Calu3 (cell line): Measurements from ENCODE around the gene SLC27A1. TPM values are rescaled to one million over a fixed set of nuclear protein-coding genes. Genes with fewer than 3 reads are reported as not detected.

Experiments used
- BruUV-seq: library from RNA; stranded (reverse); fragments of 400-500 nt; replicated peaks from 2 replicates; lab custom pipeline; 2021; lab: Mats Ljungman, UMichigan
- CTCF ChIA-PET: fragments of 300-600 bp; sonication (Branson Sonifier 250); formaldehyde crosslinking; loops from one replicate; lab custom pipeline; 2022; ENCODE audit warnings: antibody characterized with exemption; lab: Charles Lee
- DNase-seq: peaks from one replicate; pipeline ENCODE4 v3.0.0; 2022
- H3K27ac Mint-ChIP-seq: one replicate; pipeline ENCODE4 v1.8.0; 2022; ENCODE audit warnings: mixed read lengths; ENCODE audit not compliant: unreplicated experiment
- H3K27me3 Mint-ChIP-seq: one replicate; pipeline ENCODE4 v1.8.0; 2022; ENCODE audit warnings: mixed read lengths; ENCODE audit not compliant: unreplicated experiment
- H3K36me3 Mint-ChIP-seq: one replicate; pipeline ENCODE4 v1.8.0; 2022; ENCODE audit warnings: mild to moderate bottlenecking, moderate library complexity, mixed read lengths; ENCODE audit not compliant: insufficient read depth, unreplicated experiment
- H3K4me1 Mint-ChIP-seq: one replicate; pipeline ENCODE4 v1.8.0; 2022; ENCODE audit warnings: mild to moderate bottlenecking, low read depth, mixed read lengths; ENCODE audit not compliant: unreplicated experiment
- H3K4me3 Mint-ChIP-seq: one replicate; pipeline ENCODE4 v1.8.0; 2022; ENCODE audit warnings: mild to moderate bottlenecking, low read depth, moderate library complexity, mixed read lengths; ENCODE audit not compliant: unreplicated experiment
- H3K9me3 Mint-ChIP-seq: one replicate; pipeline ENCODE4 v1.8.0; 2022; ENCODE audit warnings: low read depth, mixed read lengths; ENCODE audit not compliant: unreplicated experiment
- intact Hi-C: fragments of 100-400 bp; cut with micrococcal nuclease; formaldehyde crosslinking; loops from one replicate; pipeline ENCODE4 v1.10.0; 2022; ENCODE audit not compliant: unreplicated experiment
- total RNA-seq: library from RNA; stranded (reverse); gene quantifications from 2 replicates; pipeline ENCODE4 v1.2.3, GENCODE V29; 2022
- TF ChIP-seq, protein P1 (sequence below): fragments of 200-600 bp; IDR thresholded peaks from one replicate; pipeline ENCODE4 v1.8.0; 2022; ENCODE audit warnings: antibody characterized with exemption; ENCODE audit not compliant: unreplicated experiment

Gene SLC27A1
- total RNA-seq, 1 experiment from 2014 or later: 42.5 TPM

DNA sequence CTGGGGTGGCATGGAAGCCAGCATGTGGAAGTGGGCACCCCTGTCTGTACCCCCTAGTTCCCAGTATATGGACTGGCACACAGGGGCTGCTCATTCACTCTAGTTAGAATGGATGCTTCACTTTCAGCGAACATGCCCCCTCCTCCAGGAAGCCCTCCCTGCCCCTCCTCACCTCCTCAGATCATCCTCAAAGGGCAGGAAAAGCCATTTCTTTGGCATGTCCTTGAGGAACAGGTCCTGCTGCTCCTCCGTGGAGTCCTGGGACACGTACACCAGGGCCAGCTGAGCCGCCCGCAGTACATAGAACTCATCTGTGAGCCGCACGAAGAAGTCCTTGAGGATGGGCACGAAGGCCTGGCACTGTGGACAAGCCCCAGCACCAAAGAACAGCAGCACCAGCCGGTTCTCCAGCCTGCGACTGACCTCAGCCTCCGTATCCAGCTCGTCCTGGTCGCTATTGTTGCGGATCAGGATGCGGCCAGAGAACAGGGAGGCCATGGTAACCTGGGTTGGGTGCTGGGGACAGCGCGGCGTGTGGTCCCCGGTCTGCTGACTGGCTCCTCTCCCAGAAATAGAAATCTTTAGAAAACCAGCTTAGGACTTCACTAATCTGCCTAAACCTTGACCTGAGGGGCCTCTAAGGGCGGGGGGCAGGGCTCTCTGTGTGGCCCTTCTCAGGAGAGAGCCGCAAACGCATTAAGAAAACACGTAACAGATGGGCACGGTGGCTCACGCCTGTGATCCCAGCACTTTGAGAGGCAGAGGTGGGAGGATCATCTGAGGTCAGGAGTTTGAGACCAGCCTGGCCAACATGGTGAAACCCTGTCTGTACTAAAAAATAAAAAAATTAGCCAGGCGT lies 9.7 kb upstream of the SLC27A1 start, which contains the start of gene NXNL1:
NXNL1 (minus strand) TSS at position 555 of the 859 bp plus-strand sequence; CDS start at position 498, 57 bp downstream.
- CTCF ChIA-PET: no interaction called here

DNA sequence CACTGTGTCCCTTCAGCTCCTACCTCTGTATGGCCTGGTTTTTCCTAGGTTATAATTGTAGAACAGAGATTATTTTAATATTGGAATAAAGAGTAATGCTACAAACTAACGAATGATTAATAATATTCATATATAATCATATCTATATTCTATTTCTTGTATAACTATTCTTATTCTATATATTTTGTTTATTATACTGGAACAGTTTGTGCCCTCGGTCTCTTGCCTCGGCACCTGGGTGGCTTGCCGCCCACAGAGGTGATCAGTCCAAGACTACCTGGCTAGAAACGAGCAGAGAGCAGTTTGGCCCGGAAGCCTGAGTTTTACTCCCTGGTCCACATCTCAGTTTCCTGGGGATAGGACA lies 3.9 kb upstream of the SLC27A1 start:
- Mint-ChIP-seq H3K4me1 (peaks cover 11% of the 10 kb centered on the region), H3K9me3 (no peaks in the 10 kb centered on the region), H3K27ac (no peak overlapping the region), H3K27me3 (no peaks in the 10 kb centered on the region), H3K4me3 (no peak overlapping the region), H3K36me3 (peaks cover 29% of the 10 kb centered on the region)
- DNase-seq: no peak
- CTCF ChIA-PET: interaction anchor here (0.6 to 1.1 kb wide), 4 partner anchors 11 to 393 kb away, joined by 3 to 5 read pairs (median 4); no protein-coding TSS in a partner anchor
- TF ChIP-seq, protein P1, sequence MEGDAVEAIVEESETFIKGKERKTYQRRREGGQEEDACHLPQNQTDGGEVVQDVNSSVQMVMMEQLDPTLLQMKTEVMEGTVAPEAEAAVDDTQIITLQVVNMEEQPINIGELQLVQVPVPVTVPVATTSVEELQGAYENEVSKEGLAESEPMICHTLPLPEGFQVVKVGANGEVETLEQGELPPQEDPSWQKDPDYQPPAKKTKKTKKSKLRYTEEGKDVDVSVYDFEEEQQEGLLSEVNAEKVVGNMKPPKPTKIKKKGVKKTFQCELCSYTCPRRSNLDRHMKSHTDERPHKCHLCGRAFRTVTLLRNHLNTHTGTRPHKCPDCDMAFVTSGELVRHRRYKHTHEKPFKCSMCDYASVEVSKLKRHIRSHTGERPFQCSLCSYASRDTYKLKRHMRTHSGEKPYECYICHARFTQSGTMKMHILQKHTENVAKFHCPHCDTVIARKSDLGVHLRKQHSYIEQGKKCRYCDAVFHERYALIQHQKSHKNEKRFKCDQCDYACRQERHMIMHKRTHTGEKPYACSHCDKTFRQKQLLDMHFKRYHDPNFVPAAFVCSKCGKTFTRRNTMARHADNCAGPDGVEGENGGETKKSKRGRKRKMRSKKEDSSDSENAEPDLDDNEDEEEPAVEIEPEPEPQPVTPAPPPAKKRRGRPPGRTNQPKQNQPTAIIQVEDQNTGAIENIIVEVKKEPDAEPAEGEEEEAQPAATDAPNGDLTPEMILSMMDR: no peak
- no TSS peak for BruUV-seq
- intact Hi-C loops: no loop called here

More for the DNA sequence above, 9.7 kb upstream of the SLC27A1 start, which contains the start of gene NXNL1:
- no TSS peak for BruUV-seq
- Mint-ChIP-seq H3K4me3 (no peak within 1 kb of the TSS), H3K4me1 (no peaks in the 10 kb centered on the region), H3K36me3 (no peaks in the 10 kb centered on the region), H3K27me3 (peaks cover 14% of the 10 kb centered on the region), H3K27ac (no peak within 1 kb of the TSS), H3K9me3 (no peaks in the 10 kb centered on the region)
- intact Hi-C loops: no loop called here
- no peak for DNase-seq
- TF ChIP-seq, protein P1: no peak

DNA sequence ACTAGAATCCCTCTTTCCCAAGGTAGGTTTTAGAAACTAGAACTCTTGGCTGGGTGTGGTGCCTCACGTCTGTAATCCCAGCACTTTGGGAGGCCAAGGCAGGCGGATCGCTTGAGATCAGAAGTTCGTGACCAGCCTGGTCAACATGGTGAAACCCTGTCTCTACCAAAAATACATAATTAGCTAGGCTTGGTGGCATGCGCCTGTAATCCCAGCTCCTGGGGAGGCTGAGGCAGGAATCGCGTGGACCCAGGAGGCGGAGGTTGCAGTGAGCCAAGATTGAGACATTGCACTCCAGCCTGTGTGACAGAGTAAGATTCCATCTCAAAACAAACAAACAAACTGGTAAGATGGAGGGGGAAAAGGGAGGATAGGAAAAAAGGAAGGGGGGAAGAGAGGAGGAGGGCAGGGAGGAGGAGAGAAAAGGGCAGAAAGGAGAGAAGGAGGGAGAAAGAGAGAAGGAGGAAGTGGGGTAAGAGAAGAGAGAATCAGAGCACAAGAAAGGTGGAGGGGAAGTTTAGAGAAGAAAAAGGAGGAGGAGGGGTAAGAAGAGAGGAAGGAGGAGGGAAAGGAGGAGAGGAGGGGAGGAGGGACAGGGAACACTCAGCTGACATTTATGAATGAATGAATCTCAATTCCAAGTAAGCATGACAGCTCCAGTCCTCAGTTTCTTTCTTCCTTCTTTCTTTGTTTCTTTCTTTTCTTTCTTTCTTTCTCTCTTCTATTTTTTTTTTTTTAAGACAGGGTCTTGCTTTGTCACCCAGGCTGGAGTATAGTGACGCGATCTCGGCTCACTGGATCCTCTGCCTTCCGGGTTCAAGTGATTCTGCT lies 2.6 kb upstream of the SLC27A1 start:
- CTCF ChIA-PET: no interaction called here
- Mint-ChIP-seq H3K4me1 (peaks cover 12% of the 10 kb centered on the region), H3K36me3 (peaks cover 39% of the 10 kb centered on the region), H3K4me3 (no peak overlapping the region), H3K9me3 (no peaks in the 10 kb centered on the region), H3K27me3 (no peaks in the 10 kb centered on the region), H3K27ac (peak overlapping the region; percentile 11)
- no TSS peak for BruUV-seq
- DNase-seq: no peak
- intact Hi-C loops: no loop called here
- TF ChIP-seq, protein P1: no peak

DNA sequence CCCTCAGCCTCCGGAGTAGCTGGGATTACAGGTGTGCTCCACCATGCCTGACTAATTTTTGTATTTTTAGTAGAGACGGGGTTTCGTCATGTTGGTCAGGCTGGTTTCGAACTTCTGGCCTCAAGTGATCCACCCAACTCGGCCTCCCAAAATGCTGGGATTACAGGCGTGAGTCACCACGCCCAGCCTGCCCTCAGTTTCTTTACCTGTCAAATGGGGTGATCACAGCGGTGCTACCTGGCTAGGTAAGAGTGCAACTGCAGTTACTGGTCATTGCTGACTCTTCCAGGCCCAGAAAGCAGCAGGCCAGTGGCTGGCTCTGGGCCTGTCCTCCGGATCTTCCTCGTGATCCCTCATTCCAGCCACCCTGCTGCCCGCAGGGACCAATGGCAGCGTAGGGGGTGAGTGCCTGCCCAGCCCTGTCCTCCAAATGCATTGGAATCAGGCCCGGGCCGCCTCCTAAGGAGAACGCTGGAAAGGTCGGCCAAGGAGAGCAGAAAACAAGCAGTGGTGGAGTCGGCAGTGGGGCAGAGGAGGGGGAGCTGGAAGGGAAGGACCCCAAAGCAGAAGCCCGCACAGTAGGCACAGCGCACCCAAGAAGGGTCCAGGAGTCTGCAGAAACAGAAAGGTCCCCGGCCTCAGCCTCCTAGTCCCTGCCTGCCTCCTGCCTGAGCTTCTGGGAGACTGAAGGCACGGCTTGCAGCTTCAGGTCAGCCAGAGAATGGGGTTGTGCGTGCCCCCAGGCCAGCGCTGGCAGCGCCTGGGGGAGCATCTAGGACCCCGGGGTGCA lies 1.8 kb upstream of the SLC27A1 start:
- intact Hi-C loops: no loop called here
- Mint-ChIP-seq H3K9me3 (no peaks in the 10 kb centered on the region), H3K36me3 (peaks cover 47% of the 10 kb centered on the region), H3K4me1 (peaks cover 18% of the 10 kb centered on the region), H3K27me3 (no peaks in the 10 kb centered on the region), H3K4me3 (peak overlapping the region; percentile 81), H3K27ac (peak overlapping the region; percentile 24)
- CTCF ChIA-PET: interaction anchor here (0.6 kb wide), 1 partner anchor 24 kb away, joined by 4 read pairs; no protein-coding TSS in a partner anchor
- BruUV-seq: no TSS peak
- DNase-seq: no peak
- TF ChIP-seq, protein P1: no peak
